ENCODE results near the gene ANKRD27.
"Not testable (repeated sequence)": the region's sequence is repeated elsewhere in the genome, so short reads cannot be mapped to it uniquely, and the experiment has no call there.

Gene ANKRD27

DNA sequence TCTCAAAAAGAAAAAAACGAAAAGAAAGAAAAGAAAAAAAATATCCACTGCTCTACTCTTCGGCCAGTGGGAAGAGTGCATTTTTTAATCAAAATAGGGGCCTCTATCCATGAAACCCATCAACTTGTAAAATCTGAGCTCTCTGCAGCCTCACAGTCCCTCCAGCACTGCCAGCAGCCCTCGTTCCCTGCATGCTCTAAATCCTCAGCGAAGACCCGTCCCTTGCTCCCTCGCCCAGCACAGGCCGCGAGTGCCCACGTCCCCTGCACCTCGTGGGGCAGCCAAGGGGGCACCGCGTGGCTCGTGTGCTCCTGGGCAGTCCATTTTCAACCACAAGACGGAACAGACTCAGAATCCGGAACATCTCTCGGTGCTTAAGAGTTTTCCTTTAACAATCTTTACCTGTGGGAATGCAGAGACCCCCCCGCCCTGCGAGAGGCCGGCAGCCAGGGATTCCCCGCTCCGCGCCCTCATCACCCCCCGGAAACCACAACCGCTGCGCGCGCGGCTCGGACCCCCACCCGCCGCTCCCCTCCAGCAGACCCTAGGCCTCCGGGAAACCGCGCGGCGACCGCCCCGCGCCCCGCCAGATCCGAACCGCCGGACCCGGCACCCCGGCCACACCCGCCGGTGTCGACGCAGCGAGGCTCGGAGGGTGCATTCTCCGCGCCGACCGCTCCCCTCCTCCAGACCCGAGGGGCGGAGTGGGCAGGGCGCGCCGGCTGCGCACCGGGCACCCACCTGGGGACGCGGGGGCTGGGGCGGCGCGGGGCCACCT is 638 bp downstream of the ANKRD27 start:
- Mint-ChIP-seq H3K36me3 (no peaks in the 10 kb centered on the region), H3K4me3 (peak overlapping the region; percentile 89), H3K4me1 (peaks cover 34% of the 10 kb centered on the region), H3K27me3 (peaks cover 10% of the 10 kb centered on the region), H3K27ac (peak overlapping the region; percentile 52), H3K9me3 (no peaks in the 10 kb centered on the region)
- ATAC-seq = no peak

DNA sequence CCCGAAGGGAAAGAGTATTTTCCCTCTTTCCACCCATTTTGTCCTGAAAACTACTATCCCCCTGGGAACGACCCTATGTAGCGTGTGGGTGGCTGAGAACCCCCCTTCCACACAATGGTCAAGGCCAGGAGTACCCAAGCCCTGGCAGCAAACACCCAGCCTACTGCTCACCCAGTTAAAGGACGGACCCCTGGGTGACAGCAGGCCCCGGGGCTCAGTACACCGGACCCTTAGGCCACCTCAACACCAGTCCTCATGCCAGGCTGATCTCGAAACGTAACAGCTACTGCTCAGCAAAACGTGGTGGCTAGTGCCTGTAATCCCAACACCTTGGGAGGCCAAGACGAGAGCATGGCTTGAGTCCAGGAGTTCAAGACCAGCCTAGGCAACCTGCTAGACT is 1.4 kb downstream of the ANKRD27 start:
- Mint-ChIP-seq H3K27me3 (peaks cover 10% of the 10 kb centered on the region), H3K9me3 (no peaks in the 10 kb centered on the region), H3K4me3 (peak overlapping the region; percentile 89), H3K36me3 (peaks cover 4% of the 10 kb centered on the region), H3K27ac (peak overlapping the region; percentile 52), H3K4me1 (peaks cover 40% of the 10 kb centered on the region)
- no peak for ATAC-seq

DNA sequence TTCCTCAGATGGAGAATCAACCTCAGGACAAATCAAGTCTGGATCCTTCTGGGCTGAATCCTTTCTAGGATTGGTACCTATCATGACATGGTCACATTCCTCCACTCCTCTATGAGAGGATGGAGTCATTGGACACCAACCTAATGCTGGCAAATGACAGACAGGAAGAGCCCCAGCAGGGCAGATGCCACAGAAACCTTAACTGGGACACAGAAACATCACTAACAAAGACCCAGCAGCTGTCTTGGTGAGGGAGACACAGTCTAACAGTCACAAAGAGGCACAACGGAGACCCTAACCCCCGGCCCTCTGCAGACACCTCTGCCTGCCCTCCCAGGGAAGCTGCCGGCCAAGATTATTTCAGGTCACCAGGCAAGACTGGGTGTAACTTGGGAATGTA is 2.1 kb downstream of the ANKRD27 start:
- peaks cover 10% of the 10 kb centered on the region for H3K36me3 Mint-ChIP-seq
- no peak for ATAC-seq
- peaks cover 42% of the 10 kb centered on the region for H3K4me1 Mint-ChIP-seq
- no peak overlapping the region for H3K27ac Mint-ChIP-seq
- no peak overlapping the region for H3K4me3 Mint-ChIP-seq
- no peaks in the 10 kb centered on the region for H3K9me3 Mint-ChIP-seq
- peaks cover 9% of the 10 kb centered on the region for H3K27me3 Mint-ChIP-seq

DNA sequence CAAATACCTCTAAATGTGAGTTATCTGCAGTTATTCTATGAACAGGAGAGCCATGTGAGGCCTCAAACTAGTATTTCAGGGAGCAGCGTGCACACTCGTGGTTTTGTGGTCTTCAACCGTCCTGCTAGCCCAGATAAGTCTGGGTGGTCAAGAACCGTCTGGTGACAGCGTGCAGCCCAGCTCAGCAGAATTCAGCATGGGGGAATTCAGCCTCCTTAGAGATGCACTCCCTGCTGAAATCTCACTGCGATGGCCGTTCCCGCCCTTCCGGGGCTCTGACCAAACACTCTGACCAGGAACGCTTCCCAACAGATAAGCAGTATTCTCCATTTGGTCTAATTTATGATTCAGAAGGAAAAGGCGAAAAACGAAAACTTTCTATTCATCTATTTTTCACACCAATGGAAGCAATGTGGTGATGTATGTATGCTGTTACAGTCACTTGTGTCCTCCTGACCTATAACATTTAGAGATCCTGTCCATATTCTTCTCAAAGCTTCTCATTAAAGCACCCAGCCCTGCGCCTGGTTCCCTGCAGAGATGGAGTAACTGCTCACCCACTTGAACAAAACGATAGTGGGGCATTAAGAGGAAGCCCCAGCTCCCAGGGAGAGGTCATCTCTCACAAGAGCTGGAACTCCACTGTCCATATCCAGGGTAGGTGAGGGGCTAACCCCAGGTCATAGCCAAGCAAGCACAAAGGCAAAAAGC is 2.9 kb downstream of the ANKRD27 start:
- ATAC-seq = no peak
- H3K4me1 Mint-ChIP-seq = peaks cover 42% of the 10 kb centered on the region

GRCh38 chr19:32669310-32669709 is 5.7 kb downstream of the ANKRD27 start:
- Mint-ChIP-seq H3K9me3 (no peaks in the 10 kb centered on the region), H3K27ac (no peak overlapping the region), H3K27me3 (no peaks in the 10 kb centered on the region), H3K4me3 (no peak overlapping the region), H3K4me1 (peaks cover 40% of the 10 kb centered on the region), H3K36me3 (peaks cover 10% of the 10 kb centered on the region)
- no peak for ATAC-seq

More for the DNA sequence above, 2.9 kb downstream of the ANKRD27 start:
- Mint-ChIP-seq H3K4me3 (no peak overlapping the region), H3K27ac (no peak overlapping the region), H3K27me3 (peaks cover 1% of the 10 kb centered on the region), H3K36me3 (peaks cover 10% of the 10 kb centered on the region), H3K9me3 (no peaks in the 10 kb centered on the region)

- Mint-ChIP-seq H3K27me3 (no peaks in the 10 kb centered on the region), H3K9me3 (no peaks in the 10 kb centered on the region), H3K36me3 (peaks cover 10% of the 10 kb centered on the region), H3K27ac (no peak overlapping the region), H3K4me3 (no peak overlapping the region), H3K4me1 (peaks cover 27% of the 10 kb centered on the region)
- no peak for ATAC-seq
Observed at GRCh38 chr19:32666084-32666483, 8.9 kb downstream of the ANKRD27 start.

- peak overlapping the region; percentile 64 for H3K27ac Mint-ChIP-seq
- H3K27me3 Mint-ChIP-seq = no peaks in the 10 kb centered on the region
- H3K4me3 Mint-ChIP-seq = no peak overlapping the region
- no peaks in the 10 kb centered on the region for H3K9me3 Mint-ChIP-seq
- H3K36me3 Mint-ChIP-seq = peaks cover 7% of the 10 kb centered on the region
- ATAC-seq = no peak
- H3K4me1 Mint-ChIP-seq = peaks cover 12% of the 10 kb centered on the region
Observed at GRCh38 chr19:32662186-32662585, 12.8 kb downstream of the ANKRD27 start.

DNA sequence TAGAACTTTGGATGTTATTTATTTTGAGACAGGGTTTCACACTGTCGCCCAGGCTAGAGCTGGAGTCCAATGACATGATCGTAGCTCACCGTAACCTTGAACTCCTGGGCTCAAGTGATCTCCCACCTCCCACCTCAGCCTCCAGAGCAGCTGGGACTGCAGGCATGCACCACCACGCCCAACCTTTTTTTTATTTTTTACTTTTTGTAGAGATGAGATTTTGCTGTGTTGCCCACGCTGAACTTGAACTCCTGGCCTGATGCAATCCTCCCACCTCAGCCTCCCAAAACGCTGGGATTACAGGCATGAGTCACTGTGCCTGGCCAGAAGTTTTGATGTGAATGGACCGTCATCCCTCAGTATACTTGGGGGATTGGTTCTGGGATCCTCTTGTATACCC is 13.7 kb downstream of the ANKRD27 start:
- no peak overlapping the region for H3K27ac Mint-ChIP-seq
- ATAC-seq = no peak
- no peak overlapping the region for H3K4me3 Mint-ChIP-seq
- no peaks in the 10 kb centered on the region for H3K27me3 Mint-ChIP-seq
- peaks cover 11% of the 10 kb centered on the region for H3K36me3 Mint-ChIP-seq
- peaks cover 12% of the 10 kb centered on the region for H3K4me1 Mint-ChIP-seq
- H3K9me3 Mint-ChIP-seq = no peaks in the 10 kb centered on the region

DNA sequence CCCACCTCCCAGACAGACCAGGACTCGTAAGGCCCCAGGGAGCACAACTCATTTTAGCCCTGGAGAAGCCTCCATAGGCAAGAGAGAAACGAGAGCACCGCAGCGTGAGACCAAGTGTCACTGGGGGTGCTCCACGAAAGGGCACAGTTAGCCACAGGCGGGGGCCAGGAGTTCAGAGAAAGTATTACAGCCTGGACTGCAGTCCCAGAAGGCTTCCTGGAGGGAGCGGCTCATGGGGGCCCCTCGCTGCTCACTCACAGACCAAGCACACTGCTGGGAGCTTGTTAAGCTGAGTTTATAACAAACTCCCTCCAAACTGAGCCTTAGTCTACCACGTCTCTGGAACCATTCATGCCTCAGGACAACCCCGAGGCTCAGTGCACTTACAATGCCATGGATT is 16.5 kb downstream of the ANKRD27 start:
- no peak for ATAC-seq
- Mint-ChIP-seq H3K4me1 (peaks cover 12% of the 10 kb centered on the region), H3K36me3 (peaks cover 24% of the 10 kb centered on the region), H3K4me3 (no peak overlapping the region), H3K27me3 (no peaks in the 10 kb centered on the region), H3K9me3 (no peaks in the 10 kb centered on the region), H3K27ac (no peak overlapping the region)

- no peak overlapping the region for H3K27ac Mint-ChIP-seq
- no peaks in the 10 kb centered on the region for H3K9me3 Mint-ChIP-seq
- no peaks in the 10 kb centered on the region for H3K27me3 Mint-ChIP-seq
- H3K36me3 Mint-ChIP-seq = peaks cover 24% of the 10 kb centered on the region
- no peak for ATAC-seq
- H3K4me1 Mint-ChIP-seq = peaks cover 14% of the 10 kb centered on the region
- H3K4me3 Mint-ChIP-seq = no peak overlapping the region
Observed at GRCh38 chr19:32658075-32658474, 16.9 kb downstream of the ANKRD27 start.

GRCh38 chr19:32656379-32656778 is 18.6 kb downstream of the ANKRD27 start:
- H3K27me3 Mint-ChIP-seq, H3K9me3 Mint-ChIP-seq, H3K4me3 Mint-ChIP-seq, H3K4me1 Mint-ChIP-seq, H3K27ac Mint-ChIP-seq, ATAC-seq: not testable (repeated sequence)
- H3K36me3 Mint-ChIP-seq = peaks cover 29% of the 10 kb centered on the region

DNA sequence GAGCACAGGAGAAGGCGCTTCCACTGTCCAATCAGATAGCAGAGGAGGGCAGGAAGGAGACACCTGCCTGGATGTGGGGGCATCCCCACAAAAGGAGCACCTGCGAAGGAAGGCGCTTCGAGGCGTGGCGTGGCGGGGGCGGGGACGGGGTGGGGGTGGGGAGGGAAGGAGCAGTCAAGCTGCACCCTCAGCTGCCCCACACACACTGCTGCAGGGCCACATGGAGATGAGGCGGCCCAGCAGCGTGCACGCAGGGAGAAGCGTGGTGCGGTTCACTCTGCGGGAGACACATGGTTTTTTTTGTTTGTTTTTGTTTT is 21.4 kb downstream of the ANKRD27 start:
- no peak for ATAC-seq
- Mint-ChIP-seq H3K27me3 (no peaks in the 10 kb centered on the region), H3K4me3 (no peak overlapping the region), H3K27ac (no peak overlapping the region), H3K4me1 (peaks cover 7% of the 10 kb centered on the region), H3K9me3 (no peaks in the 10 kb centered on the region), H3K36me3 (peaks cover 41% of the 10 kb centered on the region)

- no peak overlapping the region for H3K4me3 Mint-ChIP-seq
- H3K27me3 Mint-ChIP-seq = no peaks in the 10 kb centered on the region
- no peaks in the 10 kb centered on the region for H3K9me3 Mint-ChIP-seq
- peaks cover 41% of the 10 kb centered on the region for H3K36me3 Mint-ChIP-seq
- H3K4me1 Mint-ChIP-seq = peaks cover 7% of the 10 kb centered on the region
- no peak overlapping the region for H3K27ac Mint-ChIP-seq
- no peak for ATAC-seq
Observed at GRCh38 chr19:32652894-32653598, 21.9 kb downstream of the ANKRD27 start.

- ATAC-seq, H3K9me3 Mint-ChIP-seq, H3K27ac Mint-ChIP-seq, H3K27me3 Mint-ChIP-seq, H3K4me1 Mint-ChIP-seq, H3K4me3 Mint-ChIP-seq: not testable (repeated sequence)
- H3K36me3 Mint-ChIP-seq = peaks cover 45% of the 10 kb centered on the region
Observed at GRCh38 chr19:32652331-32652730, 22.6 kb downstream of the ANKRD27 start.

GRCh38 chr19:32651729-32652140 is 23.2 kb downstream of the ANKRD27 start:
- Mint-ChIP-seq H3K27ac (no peak overlapping the region), H3K27me3 (no peaks in the 10 kb centered on the region), H3K4me3 (no peak overlapping the region), H3K9me3 (no peaks in the 10 kb centered on the region), H3K4me1 (peaks cover 13% of the 10 kb centered on the region), H3K36me3 (peaks cover 51% of the 10 kb centered on the region)
- no peak for ATAC-seq

Data from stimulated activated memory B cell treated with anti-CD40 and anti-IgM and Interleukin-4, amounts not matched to agents 10 μg/mL and 1 μg/mL and 100 μg/mL, for 72 hours (primary cell).